ENCODE measurements around the gene FIS1.
A peak's percentile ranks its signal among the peaks of the same experiment; 100 is the strongest.
"Not testable (repeated sequence)": the region's sequence is repeated elsewhere in the genome, so short reads cannot be mapped to it uniquely, and the experiment has no call there.

Gene FIS1

GRCh38 chr7:101255796-101256195 is 10.9 kb upstream of the FIS1 start:
- no peak for DNase-seq

DNA sequence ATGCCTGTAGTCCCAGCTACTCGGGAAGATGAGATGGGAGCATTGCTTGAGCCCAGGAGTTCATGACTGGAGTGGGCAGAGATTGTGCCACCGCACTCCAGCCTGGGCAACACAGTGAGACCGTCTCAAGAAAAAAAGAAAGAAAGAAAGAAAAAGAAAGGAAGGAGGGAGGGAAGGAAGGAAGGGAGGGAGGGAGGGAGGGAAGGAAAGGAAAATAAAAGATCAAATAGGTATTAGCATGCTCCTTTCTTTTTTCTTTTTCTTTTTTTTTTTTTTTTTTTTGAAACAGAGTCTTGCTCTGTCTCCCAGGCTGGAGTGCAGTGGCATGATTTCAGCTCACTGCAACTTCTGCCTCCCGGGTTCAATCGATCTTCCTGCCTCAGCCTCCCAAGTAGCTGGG is 8.3 kb upstream of the FIS1 start:
- not testable (repeated sequence) for DNase-seq

- peak; percentile 11 to 90 for DNase-seq
These were observed 7.2 kb upstream of the FIS1 start for GRCh38 chr7:101251871-101252659.

DNA sequence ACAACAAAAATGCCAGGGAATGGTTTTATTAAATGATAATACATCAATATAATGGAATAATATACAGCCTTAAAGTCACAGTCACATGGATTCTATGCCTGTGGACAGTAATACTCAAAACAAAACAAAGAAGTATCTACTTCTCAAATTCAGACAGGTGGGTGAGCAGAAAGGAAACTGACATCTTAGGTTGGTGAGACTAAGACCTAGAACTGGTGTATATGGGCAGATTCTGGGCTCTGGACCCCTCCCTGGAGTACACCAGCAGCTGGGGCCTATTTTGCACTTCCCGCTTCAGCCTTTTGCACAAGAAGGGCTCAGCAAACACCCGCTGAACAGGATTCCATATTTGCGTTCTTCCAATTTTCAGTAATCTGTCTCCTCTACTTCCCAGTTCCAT is 5.4 kb upstream of the FIS1 start:
- no peak for DNase-seq

DNA sequence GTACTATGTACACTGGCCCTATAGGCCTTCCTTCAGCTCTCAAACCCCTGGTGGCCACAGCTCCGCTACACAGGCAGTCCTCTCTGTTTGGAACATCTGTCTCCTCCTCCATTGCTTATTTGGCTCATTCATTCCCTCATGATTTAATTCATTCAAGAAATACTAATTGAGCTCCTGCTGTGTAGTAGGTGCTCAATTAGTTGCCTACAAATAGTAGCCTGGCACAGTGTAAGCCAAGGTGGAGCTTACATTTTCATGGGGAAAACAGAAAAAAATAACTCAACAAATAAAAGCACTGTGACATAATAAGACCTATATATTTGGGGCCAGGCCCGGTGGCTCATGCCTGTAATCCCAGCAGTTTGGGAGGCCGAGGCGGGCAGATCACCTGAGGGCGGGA is 3.4 kb upstream of the FIS1 start:
- no peak for DNase-seq

- no peak for DNase-seq
These were observed 327 bp upstream of the FIS1 start for GRCh38 chr7:101245147-101245668.

DNA sequence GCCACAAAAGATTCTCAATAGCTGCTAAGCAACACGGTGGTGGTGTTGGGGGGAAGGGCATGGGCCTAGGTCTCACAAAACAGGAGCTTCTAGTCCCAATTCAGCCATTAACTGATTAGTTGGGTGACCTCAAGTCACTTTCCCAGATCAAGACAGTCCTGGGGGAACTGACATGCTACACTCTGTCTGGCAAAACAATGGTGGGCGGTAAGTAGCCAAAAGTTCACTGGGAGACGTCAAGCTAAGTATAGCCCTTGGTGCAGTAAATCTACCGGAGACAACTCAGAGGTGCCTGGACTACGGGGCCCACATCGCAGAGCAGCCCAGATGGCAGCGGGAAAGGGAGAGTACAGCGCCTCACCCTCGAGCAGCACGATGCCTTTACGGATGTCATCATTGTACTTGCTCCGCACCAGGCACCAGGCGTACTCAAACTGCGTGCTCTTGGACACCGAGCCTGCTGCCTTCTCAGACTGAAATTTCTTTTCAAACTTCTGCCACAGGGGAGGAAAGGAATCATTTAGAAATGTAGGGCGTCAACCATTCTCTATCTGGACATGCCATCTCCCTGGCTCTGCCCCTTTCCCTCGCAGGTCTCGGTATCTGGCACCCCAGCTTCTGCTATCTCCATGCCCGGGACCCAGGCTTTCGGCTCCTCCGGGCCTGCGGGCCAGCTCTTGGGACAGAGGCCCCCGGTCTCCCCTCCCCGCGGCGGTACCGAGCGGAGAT is 1.1 kb downstream of the FIS1 start:
- DNase-seq = peak in 1 of 2 experiments; percentile 17

DNA sequence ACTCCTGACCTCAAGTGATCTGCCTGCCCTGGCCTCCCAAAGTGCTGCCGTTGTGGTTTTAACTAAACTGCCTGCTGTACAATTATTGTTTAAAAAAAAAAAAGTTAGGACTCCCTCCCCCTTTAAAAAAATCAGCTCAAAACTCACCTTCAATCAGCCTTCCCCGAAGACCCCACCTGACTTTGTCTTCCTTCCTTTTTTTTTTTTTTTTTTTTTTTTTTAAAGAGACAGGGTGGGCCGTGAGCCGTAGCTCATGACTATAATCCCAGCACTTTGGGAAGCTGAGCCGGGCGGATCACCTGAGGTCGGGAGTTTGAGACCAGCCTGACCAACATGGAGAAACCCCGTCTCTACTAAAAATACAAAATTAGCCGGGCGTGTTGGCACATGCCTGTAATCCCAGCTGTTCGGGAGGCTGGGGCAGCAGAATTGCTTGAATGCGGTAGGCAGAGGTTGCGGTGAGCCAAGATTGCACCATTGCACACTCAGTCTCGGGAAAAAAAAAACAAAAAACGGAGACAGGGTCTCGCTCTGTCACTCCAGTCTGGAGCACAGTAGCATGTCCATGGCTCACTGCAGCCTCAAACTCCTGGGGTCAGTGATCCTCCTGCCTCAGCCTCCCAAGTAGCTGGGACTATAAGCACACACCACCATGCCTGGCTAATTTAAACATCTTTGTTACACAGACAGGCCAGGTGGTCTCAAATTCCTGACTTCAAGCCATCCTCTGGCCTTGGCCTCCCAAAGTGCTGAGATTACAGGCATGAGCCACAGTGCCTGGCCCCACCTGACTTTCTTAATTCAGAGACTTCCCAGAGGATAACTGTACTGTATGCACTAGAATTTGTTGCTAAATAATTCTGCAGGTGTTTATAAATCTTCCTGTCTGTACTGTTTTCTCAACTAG is 3.2 kb downstream of the FIS1 start:
- no peak for DNase-seq

DNA sequence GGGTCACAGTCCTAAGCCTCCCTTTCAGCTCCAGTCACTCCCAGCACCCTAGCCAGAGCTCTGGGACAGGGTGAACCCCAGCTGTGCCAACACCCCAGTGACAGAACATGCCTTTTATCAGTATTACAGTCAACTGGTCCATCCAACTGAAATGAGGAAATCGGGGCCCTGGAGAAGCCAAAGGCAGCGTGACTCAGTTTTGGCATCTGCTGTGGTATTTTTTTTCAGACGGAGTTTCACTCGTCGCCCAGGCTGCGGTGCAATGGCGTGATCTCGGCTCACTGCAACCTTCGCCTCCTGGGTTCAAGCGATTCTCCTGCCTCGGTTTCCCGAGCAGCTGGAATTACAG is 3.9 kb downstream of the FIS1 start:
- DNase-seq = no peak

DNA sequence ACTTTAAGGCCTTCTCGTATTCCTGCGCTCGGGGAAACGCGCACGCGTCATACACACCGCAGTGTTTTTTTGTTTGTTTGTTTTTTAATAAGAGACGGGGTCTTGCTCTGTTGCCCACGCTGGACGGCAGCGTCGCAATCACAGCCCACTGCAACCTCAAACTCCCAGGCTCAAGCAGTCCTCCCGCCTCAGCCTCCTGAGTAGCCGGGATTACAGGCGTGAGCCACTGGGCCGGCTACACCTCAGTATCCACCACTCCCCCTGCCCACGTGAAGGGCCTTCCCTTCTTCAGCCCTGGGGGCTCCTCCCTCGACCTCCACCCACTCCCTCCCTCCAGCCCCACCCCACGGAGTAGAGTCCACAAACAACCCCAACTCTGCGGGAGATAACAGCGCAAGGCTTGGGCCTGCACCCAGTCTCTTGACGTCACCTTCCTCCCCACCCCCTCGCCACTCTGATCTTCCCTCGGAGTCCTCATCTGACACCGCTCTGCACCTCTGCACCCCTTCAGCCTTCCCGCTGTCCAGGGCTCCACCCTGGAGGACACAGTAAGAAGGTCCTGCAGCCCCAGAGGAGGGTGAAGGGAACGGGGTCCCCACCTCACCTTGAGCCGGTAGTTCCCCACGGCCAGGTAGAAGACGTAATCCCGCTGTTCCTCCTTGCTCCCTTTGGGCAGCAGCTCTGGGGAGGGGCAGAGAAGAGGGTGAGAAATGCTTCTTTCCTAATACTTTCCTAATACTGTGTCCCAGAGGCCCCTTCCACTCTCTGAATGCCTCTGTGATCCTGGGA is 4.5 kb downstream of the FIS1 start:
- no peak for DNase-seq

DNA sequence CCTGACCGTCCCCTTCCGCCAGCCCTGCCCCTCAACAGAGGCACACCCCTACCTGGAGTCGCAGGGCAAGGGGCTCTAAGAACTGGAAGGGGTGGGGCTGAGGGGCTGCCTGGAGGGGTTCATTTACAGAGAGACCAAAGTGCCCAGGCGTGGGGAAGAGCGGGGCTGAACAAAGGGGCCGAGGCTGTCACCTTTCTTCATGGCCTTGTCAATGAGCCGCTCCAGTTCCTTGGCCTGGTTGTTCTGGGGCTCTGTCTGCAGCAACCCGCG is 5.0 kb downstream of the FIS1 start:
- no peak for DNase-seq

- no peak for DNase-seq
These were observed 5.5 kb downstream of the FIS1 start for GRCh38 chr7:101239191-101239950.

DNA sequence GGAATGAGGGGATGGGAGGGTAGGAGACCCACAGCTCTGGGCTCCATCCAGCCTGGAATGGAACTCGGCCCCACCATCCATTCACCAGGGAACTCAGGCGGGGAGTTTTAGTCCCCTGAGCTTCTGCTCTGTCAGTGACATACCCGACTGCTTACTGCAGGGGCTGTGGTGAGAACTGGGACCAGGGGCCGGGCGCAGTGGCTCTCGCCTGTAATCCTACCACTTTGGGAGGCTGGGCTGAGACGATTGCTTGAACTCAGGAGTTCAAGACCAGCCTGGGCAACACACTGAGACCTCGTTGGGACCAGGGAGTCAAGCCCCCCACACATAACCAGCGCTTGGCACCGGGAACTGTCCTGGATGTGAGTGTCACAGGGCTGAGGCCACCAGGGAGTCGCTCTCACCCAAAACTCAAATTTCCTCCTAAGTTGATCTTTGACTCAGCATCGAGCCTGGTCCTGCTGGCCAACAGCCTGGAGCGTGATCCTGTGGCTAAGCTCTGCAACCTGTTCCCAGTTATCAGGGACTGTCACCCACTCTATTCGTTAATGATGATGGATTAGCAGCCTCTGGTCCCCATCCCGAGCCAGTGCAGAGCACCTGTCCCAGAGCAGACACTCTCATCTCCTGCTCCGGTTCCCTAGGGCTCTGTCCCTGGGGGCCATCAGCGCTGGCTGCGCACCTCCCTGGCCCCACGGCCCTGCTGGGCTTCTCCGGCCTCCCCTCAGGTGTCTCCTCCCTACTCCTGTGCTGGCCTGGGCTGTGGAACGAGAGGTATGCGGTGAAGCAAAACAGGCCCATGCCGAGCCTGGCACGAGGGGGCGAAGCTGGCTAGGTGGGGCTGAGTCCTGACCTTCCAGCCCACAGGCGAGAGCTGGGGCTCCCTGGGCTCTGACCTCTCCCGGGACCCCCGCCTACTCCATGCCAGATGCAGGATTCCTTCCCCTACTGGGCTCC is 6.4 kb downstream of the FIS1 start:
- DNase-seq = no peak

DNA sequence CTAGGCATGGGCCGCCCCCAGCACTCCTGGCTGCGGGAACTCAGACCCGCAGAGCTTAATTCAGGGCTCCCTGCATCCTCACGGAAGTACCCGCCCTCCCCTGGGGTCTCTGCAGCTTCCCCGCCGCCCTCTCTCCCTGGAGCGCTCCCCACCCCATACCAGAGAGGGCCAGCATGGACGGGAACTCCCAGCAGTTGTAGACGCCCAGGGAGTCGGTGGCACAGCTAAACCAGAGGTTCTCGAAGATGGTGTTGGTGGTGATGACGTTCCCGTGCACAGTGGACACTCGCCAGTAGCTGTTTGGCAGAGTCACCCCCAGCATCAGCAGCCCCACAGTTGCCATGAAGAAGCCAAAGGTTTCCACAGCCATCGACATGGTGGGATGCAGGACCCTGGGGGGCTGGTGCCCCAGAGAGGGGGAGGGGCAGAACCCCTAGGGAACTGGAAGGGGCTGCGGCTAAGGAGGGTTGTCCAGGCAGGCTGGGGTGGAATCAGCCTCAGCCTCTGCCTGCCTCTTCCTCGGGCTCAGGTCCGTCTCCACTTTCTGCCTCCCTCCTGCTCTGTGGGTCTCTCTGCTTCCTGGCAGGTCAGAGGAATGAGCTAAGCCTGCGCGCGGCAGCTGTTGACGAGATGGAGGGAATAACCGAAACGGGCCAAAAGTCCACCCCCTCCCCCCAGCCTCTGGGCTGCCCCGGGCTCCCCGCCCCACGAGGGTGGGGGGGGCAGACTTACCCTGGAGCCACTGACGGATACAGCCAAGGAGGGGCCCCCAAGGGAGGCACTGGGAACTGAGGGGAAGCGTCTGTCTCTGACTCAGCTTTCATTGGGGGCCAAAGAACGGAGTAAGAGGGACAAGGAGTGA is 7.4 kb downstream of the FIS1 start, which contains the start of gene CLDN15:
Gene CLDN15, minus strand, starts transcription at position 597 of the 862 bp plus-strand sequence. Its CDS starts 221 bp downstream, at position 376.
- DNase-seq = no peak

- DNase-seq = no peak
These were observed 8.5 kb downstream of the FIS1 start for GRCh38 chr7:101236292-101236835.

DNA sequence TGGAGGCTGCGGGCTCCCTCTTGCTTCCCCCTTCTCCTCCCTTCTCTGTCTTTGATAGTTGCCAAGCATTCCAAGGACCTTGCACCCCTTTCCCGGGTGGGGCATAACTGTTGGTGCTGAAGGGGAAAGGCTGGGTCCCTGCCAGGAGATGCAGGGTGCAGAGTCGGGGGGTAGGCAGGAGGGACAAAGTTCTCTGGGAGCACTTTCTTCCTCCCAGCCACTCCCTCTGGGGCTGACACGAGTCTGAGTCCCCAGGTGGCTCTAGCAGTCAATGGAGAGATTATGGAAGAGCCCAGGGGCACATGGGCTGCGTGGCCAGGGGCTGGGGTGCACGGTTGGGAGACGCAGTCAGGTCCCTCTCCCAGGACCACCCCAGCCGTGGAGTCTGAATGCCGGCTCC is 9.4 kb downstream of the FIS1 start:
- no peak for DNase-seq

DNA sequence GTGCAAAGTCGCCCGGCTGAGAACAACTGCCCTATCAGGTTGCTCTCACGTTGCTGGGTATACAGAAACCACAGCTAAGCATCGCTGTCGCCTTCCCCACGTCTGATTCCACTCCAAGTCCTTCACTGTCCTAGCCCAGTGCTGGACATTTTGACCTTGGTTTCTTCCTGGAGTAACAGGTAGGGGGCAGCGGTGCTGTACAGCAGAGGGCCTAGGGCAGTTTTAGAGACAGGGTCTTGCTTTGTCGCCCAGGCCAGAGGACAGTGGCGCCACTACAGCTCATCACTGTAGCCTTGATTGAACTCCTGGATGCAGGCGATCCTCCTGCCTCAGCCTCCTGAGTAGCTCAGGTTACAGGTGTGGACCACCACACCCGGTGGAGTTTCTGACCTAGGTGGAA is 9.8 kb downstream of the FIS1 start:
- DNase-seq = no peak

DNA sequence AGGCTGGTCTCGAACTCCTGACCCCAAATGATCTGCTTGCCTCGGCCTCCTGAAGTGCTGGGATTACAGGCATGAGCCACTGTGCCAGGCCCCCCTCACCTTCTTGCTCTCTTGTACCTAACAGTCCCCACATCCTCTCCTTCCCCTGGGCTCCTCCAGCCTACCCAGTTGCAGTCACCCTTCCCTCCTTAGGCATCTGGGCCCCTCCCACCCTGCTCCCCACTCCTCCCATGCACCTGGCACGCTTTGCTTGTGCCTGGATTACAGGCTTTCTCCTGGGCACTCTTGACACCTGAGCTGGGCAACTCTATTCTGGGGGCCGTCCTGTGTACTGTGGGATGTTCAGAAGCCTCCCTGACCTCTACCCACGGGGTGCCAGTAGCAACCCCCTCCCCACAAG is 10.2 kb downstream of the FIS1 start:
- DNase-seq = no peak

- no peak for DNase-seq
These were observed 10.9 kb downstream of the FIS1 start for GRCh38 chr7:101233907-101234547.

Data from cerebellar nuclear complex (tissue), 1 donor.